Measurements from ENCODE around the gene MYL2.

- no peak for TF ChIP-seq CTCF (IDR thresholded peaks at IDR 0.05; ENCODE audit: low read depth, low read length, missing input control)
- TF ChIP-seq EGR1 (IDR thresholded peaks at IDR 0.05; ENCODE audit: low read depth in 2 of 2), result no peak
- TF ChIP-seq ZBTB33 (IDR thresholded peaks at IDR 0.05), result no peak
- no peak for TF ChIP-seq REST (IDR thresholded peaks at IDR 0.05)
- no peak for TF ChIP-seq SP1 (IDR thresholded peaks at IDR 0.05)
- TF ChIP-seq TAF1 (conservative IDR thresholded peaks at IDR 0.05), result no peak
- no peak for TF ChIP-seq ATF3 (IDR thresholded peaks at IDR 0.05)
- no peak for TF ChIP-seq YY1 (IDR thresholded peaks at IDR 0.05)
Measured at GRCh38 chr12:110928700-110929099, 8.3 kb upstream of the MYL2 start.
